Ovary (tissue), 3 donors: ENCODE results near the gene CACNA1A.

Experiments used
- EP300 ChIP-seq: sonication (generic); formaldehyde crosslinking; IDR thresholded peaks from one replicate; pipeline ENCODE4 v1.6.1; 2017; ENCODE audit warnings: antibody characterized with exemption
- POLR2A ChIP-seq: fragments of 450-650 bp; IDR thresholded peaks from one replicate; pipeline ENCODE4 v1.6.1; 2017; ENCODE audit warnings: antibody characterized with exemption, mild to moderate bottlenecking, moderate library complexity
- TF ChIP-seq, protein P1 (sequence below), 3 donors: fragments of 450-650 bp in 2 of 3; fragments of 200-600 bp in 1 of 3; IDR thresholded peaks; one replicate each; pipeline versions ENCODE4 v1.5.1 to v1.8.0; 2016 to 2022; ENCODE audit warnings: antibody characterized with exemption in 3 of 3, mild to moderate bottlenecking in 1 of 3
- donor health status: DM: no; HTN: no; CAD: no.

DNA sequence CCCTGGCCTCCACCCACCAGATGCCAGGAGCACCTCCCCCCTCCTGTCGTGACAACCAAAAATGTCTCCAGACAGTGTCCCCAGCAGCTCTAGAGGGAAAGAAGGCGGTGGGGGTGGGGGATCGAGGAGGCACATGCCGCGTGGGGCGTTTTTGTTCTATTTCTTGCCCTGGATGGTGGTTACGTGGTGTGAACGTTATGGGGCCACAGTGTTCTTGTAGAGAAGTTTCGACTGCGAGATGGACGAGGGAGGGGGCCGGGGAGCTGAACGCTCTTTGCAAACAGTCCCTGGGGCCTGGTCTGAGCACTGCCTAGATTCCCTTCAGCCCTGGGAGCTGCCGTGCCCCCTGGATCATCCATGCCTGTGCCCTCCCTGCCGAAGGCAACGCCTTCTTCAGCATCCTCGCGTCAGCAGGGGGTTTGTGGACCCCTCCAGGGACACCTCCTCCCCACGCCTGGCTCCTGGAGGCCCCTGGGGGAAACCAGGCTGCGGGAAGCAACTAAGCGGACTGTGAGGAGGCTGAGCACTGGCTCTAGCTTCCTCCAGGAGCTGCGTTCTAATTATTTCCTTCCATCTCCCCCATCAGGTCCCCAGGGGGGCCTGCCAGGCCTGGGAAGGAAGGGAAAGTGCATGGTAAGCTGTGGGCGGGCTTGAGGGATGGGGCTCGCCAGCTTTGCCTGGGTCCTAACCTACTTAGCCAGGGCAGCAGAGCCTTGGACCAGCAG is 224.6 kb downstream of the CACNA1A start:
- TF ChIP-seq POLR2A (no peak), EP300 (no peak)
- TF ChIP-seq, protein P1, sequence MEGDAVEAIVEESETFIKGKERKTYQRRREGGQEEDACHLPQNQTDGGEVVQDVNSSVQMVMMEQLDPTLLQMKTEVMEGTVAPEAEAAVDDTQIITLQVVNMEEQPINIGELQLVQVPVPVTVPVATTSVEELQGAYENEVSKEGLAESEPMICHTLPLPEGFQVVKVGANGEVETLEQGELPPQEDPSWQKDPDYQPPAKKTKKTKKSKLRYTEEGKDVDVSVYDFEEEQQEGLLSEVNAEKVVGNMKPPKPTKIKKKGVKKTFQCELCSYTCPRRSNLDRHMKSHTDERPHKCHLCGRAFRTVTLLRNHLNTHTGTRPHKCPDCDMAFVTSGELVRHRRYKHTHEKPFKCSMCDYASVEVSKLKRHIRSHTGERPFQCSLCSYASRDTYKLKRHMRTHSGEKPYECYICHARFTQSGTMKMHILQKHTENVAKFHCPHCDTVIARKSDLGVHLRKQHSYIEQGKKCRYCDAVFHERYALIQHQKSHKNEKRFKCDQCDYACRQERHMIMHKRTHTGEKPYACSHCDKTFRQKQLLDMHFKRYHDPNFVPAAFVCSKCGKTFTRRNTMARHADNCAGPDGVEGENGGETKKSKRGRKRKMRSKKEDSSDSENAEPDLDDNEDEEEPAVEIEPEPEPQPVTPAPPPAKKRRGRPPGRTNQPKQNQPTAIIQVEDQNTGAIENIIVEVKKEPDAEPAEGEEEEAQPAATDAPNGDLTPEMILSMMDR (IDR thresholded peaks at IDR 0.05) = no peak
